ENCODE data around the gene SBDS.

DNA sequence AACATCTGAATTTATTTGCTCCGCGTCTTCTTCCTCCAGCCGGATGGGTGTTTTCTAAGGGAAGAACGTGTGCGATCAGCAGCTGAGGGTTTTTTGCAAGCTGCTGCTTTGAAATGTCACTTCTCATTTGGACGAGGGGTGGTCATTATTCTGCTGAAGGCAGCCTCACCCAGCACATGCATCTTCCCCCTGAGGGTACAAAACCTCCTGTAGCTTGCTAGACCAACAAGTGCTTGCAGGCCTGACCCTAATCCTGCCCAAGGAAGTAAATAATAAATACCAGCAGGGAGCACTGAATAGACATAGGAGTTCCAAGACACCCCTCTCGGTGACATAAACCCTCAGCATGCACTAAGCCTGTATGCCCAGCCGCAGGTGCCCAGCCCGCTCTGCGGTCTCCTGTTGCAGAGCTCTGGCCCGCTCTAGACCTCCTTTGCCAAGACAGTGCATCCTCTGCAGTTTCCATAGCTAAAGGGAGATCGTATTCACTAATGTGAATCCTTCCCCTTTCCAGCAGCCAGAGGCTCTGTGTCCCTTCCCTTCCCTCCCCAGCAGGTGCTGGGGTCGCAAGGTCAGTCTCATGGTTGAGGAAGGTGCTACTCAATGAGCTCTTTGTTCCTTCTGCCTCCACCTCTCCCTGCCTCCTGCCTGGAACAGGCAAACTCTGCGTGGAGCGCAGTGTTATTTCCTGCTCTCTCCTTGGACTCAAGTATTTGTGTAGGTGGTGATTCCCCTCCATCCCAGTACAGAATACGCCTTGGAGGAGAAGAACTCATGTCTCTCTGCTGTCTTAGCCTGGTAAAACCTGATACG, 36.6 kb downstream of the SBDS start:
- TF ChIP-seq, protein P1, sequence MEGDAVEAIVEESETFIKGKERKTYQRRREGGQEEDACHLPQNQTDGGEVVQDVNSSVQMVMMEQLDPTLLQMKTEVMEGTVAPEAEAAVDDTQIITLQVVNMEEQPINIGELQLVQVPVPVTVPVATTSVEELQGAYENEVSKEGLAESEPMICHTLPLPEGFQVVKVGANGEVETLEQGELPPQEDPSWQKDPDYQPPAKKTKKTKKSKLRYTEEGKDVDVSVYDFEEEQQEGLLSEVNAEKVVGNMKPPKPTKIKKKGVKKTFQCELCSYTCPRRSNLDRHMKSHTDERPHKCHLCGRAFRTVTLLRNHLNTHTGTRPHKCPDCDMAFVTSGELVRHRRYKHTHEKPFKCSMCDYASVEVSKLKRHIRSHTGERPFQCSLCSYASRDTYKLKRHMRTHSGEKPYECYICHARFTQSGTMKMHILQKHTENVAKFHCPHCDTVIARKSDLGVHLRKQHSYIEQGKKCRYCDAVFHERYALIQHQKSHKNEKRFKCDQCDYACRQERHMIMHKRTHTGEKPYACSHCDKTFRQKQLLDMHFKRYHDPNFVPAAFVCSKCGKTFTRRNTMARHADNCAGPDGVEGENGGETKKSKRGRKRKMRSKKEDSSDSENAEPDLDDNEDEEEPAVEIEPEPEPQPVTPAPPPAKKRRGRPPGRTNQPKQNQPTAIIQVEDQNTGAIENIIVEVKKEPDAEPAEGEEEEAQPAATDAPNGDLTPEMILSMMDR (IDR thresholded peaks at IDR 0.05) = no peak
- no peak for TF ChIP-seq KDM1A (IDR thresholded peaks at IDR 0.05; ENCODE audit: low read depth)
- TF ChIP-seq HDAC2 (IDR thresholded peaks at IDR 0.05) = no peak
- TF ChIP-seq JUN (IDR thresholded peaks at IDR 0.05) = no peak
- TF ChIP-seq RFX5 (IDR thresholded peaks at IDR 0.05) = no peak
- no peak for TF ChIP-seq RNF2 (IDR thresholded peaks at IDR 0.05; ENCODE audit: borderline replicate concordance, low read depth)
- TF ChIP-seq, protein P2, sequence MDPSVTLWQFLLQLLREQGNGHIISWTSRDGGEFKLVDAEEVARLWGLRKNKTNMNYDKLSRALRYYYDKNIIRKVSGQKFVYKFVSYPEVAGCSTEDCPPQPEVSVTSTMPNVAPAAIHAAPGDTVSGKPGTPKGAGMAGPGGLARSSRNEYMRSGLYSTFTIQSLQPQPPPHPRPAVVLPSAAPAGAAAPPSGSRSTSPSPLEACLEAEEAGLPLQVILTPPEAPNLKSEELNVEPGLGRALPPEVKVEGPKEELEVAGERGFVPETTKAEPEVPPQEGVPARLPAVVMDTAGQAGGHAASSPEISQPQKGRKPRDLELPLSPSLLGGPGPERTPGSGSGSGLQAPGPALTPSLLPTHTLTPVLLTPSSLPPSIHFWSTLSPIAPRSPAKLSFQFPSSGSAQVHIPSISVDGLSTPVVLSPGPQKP (IDR thresholded peaks at IDR 0.05; ENCODE audit: low read depth, low read length) = no peak
- TF ChIP-seq MAFK (IDR thresholded peaks at IDR 0.05; ENCODE audit: partially characterized antibody) = no peak
- TF ChIP-seq, protein P3, sequence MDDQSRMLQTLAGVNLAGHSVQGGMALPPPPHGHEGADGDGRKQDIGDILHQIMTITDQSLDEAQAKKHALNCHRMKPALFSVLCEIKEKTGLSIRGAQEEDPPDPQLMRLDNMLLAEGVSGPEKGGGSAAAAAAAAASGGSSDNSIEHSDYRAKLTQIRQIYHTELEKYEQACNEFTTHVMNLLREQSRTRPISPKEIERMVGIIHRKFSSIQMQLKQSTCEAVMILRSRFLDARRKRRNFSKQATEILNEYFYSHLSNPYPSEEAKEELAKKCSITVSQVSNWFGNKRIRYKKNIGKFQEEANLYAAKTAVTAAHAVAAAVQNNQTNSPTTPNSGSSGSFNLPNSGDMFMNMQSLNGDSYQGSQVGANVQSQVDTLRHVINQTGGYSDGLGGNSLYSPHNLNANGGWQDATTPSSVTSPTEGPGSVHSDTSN (IDR thresholded peaks at IDR 0.05) = no peak
- no peak for TF ChIP-seq POLR2A (IDR thresholded peaks at IDR 0.05; ENCODE audit: low read length)

Measured in A549 (cell line).